ENCODE results near the gene MEPE. TPM values are rescaled to one million over a fixed set of nuclear protein-coding genes. Genes with fewer than 3 reads are reported as not detected.
"Not testable (repeated sequence)": the region's sequence is repeated elsewhere in the genome, so short reads cannot be mapped to it uniquely, and the experiment has no call there.

The MEPE gene
- polyA plus RNA-seq, 3 donors, result not detected

DNA sequence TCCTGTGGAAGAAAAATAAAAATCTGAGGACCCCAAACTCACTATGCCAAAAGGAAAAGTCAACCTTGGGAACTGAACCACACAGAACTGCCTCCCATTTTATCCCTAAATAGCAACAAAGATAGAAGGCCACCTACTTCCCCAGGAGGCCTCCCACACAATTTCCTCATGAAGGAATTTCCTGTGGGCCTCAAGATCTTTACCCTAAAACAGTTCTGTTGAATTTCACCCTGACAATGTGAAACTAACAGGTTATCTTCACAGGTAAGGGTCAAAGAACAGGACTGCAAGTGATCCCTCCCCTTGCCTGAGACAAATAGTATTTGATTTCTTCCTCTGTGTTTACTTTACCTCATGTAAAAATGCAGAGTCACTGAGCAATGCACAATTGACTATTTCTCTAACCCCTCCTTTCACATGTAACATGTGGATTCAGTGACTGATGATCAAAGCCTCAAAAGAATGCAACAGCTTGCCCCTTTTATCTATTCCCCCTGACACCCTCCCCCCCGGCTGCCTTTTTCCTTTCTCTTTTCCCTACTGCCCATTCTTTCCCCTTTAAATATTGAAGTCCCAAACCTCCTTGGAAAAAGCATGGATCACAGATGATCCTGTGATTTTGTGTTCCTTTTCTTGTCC, 33.3 kb downstream of the MEPE start:
- WGBS, 3 donors, result 61 to 79% (median 70%) methylated on average over 1 of the region's 1 CpG
- no peak overlapping the region for H3K27ac ChIP-seq (ENCODE audit: low read depth, low read length)

GRCh38 chr4:87868522-87868921, 35.8 kb downstream of the MEPE start:
- 19 to 32% (median 21%) methylated on average over 1 of the region's 1 CpG for WGBS, 3 donors
- H3K27ac ChIP-seq (ENCODE audit: low read depth, low read length), result no peak overlapping the region

GRCh38 chr4:87872028-87872427, 39.3 kb downstream of the MEPE start:
- no peak overlapping the region for H3K27ac ChIP-seq (ENCODE audit: low read depth, low read length)
- WGBS, 3 donors, result 34 to 81% (median 40%) methylated on average over 1 of the region's 1 CpG

- no peak overlapping the region for H3K27ac ChIP-seq (ENCODE audit: low read depth, low read length)
- WGBS, 3 donors, result 59 to 76% (median 68%) methylated on average over 2 of the region's 2 CpGs
These were observed 42.4 kb downstream of the MEPE start for GRCh38 chr4:87875191-87875590.

DNA sequence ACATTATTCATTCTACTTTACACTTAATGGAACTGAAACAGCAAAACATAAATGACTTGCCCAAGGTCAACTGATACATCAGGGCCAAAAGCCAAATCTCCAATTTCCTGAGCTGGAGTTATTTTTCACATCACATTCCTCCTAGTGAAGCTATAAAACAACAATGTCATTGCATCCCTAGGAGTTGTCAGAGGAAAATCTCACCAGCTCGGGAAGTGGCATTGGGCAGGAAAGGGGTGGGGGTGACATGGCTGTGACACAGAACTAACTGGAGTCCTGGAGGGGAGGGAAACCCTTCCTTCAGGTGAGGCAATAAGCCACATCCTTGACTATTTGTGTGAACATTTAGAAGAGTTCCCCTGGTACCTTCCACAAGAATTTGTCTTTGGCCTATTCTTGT, 47.3 kb downstream of the MEPE start:
- H3K27ac ChIP-seq (ENCODE audit: low read depth, low read length), result no peak overlapping the region
- 34 to 68% (median 57%) methylated on average over 1 of the region's 1 CpG for WGBS, 3 donors

DNA sequence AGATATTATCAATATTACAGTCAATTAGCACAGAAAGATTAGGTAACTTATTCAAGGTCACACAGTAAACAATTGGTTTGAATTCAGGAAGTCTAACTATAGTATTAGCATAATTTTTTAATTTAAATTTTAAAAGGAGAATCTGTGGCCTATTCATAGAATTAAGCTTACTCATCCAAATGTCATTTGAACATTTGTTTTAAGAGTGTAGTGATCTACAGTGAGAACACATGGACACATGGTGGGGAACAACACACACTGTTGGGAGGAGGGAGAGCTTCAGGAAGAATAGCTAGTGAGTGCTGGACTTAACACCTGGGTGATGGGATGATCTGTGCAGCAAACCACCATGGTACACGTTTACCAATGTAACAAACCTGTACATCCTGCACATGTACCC, 48.3 kb downstream of the MEPE start:
- WGBS, 3 donors, result 88 to 96% (median 89%) methylated on average over 1 of the region's 1 CpG
- H3K27ac ChIP-seq (ENCODE audit: low read depth, low read length), result no peak overlapping the region

- H3K27ac ChIP-seq (ENCODE audit: low read depth, low read length), result no peak overlapping the region
- WGBS, 3 donors, result 29 to 65% (median 34%) methylated on average over 1 of the region's 1 CpG
These were observed 49.6 kb downstream of the MEPE start for GRCh38 chr4:87882321-87882720.

DNA sequence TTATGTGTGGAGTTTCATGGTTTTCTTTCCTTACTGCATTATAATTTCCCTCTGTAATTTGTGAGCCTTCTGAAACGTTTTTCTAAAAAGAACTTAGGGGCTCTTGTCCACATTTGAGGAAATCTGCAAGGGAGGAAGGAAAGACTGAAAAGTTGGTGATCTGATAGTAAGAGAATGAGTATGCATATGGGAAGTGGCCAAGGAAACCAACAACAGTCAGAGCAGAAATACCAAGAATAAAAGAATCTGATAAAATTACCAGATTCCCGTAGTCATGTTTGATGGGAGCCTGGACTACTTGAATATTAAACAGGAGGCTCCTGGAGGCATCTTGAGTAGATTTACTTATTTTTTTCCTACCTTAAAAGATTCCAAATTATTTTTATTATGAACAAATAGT, 50.1 kb downstream of the MEPE start:
- no peak overlapping the region for H3K27ac ChIP-seq (ENCODE audit: low read depth, low read length)
- WGBS, 3 donors, result 52 to 73% (median 55%) methylated on average over 2 of the region's 2 CpGs

DNA sequence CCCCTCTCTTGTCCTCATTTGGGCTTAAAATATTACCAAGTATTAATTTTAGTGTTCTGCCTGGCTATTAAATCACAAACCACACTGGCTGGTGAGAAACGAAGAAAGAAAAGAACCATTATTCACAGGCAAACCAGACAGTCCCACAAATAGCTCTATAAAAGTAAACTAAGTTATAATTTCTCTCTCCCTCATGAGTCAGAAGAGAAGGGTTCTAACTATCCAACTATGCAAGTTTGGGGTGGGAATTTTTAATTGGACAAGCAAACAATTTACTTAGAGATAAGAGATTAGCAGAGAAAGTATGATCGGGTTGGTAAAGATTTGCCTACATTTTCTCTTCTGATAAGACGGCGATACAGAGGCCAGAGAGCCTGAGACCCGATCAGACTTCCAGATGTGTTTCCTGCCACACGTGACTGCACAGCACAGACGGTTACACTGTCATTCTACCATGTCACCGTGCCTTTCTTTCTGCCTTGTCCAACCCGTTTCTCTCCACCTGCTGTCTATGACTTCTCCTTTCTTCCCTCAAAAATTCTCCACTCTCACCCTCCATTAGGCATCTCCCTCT, 52.3 kb downstream of the MEPE start:
- H3K27ac ChIP-seq (ENCODE audit: low read depth, low read length), result no peak overlapping the region
- WGBS, 3 donors, result 22 to 51% (median 50%) methylated on average over 9 of the region's 9 CpGs

GRCh38 chr4:87886083-87886482, 53.3 kb downstream of the MEPE start:
- no peak overlapping the region for H3K27ac ChIP-seq (ENCODE audit: low read depth, low read length)
- 75 to 81% (median 78%) methylated on average over 6 of the region's 6 CpGs for WGBS, 3 donors

DNA sequence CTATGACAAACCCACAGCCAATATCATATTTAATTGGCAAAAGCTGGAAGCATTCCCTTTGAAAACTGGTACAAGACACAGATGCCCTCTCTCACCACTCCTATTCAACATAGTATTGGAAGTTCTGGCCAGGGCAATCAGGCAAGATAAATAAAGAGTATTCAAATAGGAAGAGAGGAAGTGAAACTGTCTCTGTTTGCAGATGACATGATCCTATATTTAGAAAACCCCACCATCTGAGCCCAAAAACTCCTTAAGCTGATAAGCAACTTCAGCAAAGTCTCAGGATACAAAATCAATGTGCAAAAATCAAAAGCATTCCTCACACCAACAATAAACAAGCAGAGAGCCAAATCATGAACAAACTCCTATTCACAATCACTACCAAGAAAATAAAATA, 58.0 kb downstream of the MEPE start:
- H3K27ac ChIP-seq (ENCODE audit: low read depth, low read length), result not testable (repeated sequence)

DNA sequence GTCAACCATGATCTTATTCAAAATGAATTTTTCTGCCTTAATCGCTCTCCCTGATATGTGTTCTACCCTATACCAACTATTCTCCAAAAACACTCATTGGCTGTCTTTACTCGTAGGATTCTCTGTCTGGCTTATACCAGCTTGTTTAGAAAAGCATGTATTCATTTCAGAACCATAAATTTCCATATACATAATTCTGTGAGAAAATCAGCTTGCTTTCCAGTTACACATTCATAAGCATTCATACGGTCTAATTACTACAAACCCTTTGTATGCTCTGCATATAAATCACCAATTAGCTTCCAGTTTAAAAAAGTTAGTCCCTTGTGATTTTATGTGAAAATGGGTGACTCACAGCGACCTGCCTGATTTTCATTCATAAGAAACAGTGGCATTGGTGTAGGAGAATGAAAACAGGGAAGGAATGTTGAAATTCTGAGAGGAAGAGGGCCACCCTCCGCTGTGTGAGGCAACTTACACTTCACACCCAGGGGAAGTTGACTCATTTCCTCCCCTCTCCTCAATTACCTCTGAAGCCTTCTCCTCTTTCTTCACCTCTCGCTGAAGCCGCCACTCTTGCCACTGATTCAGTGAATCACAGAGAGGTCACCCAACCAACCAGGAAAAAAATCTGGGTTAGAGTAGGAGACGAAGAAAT, 63.3 kb downstream of the MEPE start:
- no peak overlapping the region for H3K27ac ChIP-seq (ENCODE audit: low read depth, low read length)
- WGBS, 3 donors, result 42 to 74% (median 43%) methylated on average over 8 of the region's 8 CpGs

Other genes starting within 250 kb of the MEPE start
- gene DSPP, start 224.4 kb upstream of the MEPE start, polyA plus RNA-seq, result under 1 TPM in 1 of 3 donors, not detected in 2; 0.11 TPM
- under 1 TPM in 1 of 3 donors, not detected in 2; 0.03 TPM for gene DMP1, start 182.7 kb upstream of the MEPE start, polyA plus RNA-seq
- gene IBSP, start 33.4 kb upstream of the MEPE start, polyA plus RNA-seq, result under 1 TPM in 1 of 3 donors, not detected in 2; 0.15 TPM
- 10 to 100 TPM; 16.3 to 23.4 (median 17.1) TPM for gene SPP1, start 142.7 kb downstream of the MEPE start, polyA plus RNA-seq
- gene PKD2, start 174.7 kb downstream of the MEPE start, polyA plus RNA-seq, result 10 to 100 TPM in 2 of 3 donors, 1 to 10 TPM in 1; 7.3 to 26.2 (median 17.8) TPM

Measured in adipose tissue (tissue), 3 donors.